ENCODE data around the gene FAM53A. TPM values are rescaled to one million over a fixed set of nuclear protein-coding genes. Genes with fewer than 3 reads are reported as not detected.
A peak's percentile ranks its signal among the peaks of the same experiment; 100 is the strongest.

Gene FAM53A
- total and polyA plus RNA-seq, 7 experiments from 2014 or later, result 1.2 to 3.6 (median 2.1) TPM

GRCh38 chr4:1612278-1613098, 71.6 kb downstream of the FAM53A start:
- Mint-ChIP-seq H3K27ac (peak overlapping the region in 5 of 9 donors; percentile 1 to 84 (median 73)), H3K27me3 (no peaks in the 10 kb centered on the region), H3K36me3 (peaks cover 0 to 12% (median 5%) of the 10 kb centered on the region in 5 donors), H3K4me1 (peaks cover 7 to 46% (median 33%) of the 10 kb centered on the region in 7 donors), H3K9me3 (peaks cover 4 to 24% (median 10%) of the 10 kb centered on the region in 11 donors), H3K4me3 (peak overlapping the region in 1 of 10 donors; percentile 39)
- intact Hi-C loops (cut with micrococcal nuclease), result no loop called here
- Histone ChIP-seq H3K4me3 (ENCODE audit: low read length) (no peak overlapping the region), H3K9me3 (ENCODE audit: control insufficient read depth in 2 of 3, low read length in 3 of 3) (peaks cover 0 to 9% (median 7%) of the 10 kb centered on the region in 3 experiments), H3K36me3 (ENCODE audit: control insufficient read depth in 2 of 3, insufficient read depth in 3 of 3, low read length in 3 of 3) (no peaks in the 10 kb centered on the region), H3K4me1 (ENCODE audit: control insufficient read depth in 2 of 2, insufficient read depth in 2 of 2, low read length in 2 of 2) (peaks cover 0 to 15% of the 10 kb centered on the region in 2 donors), H3K27me3 (ENCODE audit: control insufficient read depth in 2 of 2, insufficient read depth in 2 of 2, low read length in 2 of 2) (no peaks in the 10 kb centered on the region), H3K27ac (ENCODE audit: low read depth, low read length) (no peak overlapping the region)
- POLR2A ChIA-PET, result interaction anchor here (1.2 kb wide), 1 partner anchor 107 kb away, joined by 3 read pairs; no protein-coding TSS in a partner anchor
- DNase-seq (no peak), ATAC-seq (no peak)
- CTCF ChIA-PET, result no interaction called here

- intact Hi-C loops (cut with micrococcal nuclease), result no loop called here
- ChIA-PET POLR2A (no interaction called here), CTCF (interaction anchor here (1.2 kb wide), 1 partner anchor 256 kb away, joined by 3 read pairs; no protein-coding TSS in a partner anchor)
- no peaks in the 10 kb centered on the region for H3K27me3 ChIP-seq (ENCODE audit: control insufficient read depth in 2 of 2, insufficient read depth in 2 of 2, low read length in 2 of 2)
- H3K4me1 ChIP-seq (ENCODE audit: control insufficient read depth in 2 of 2, insufficient read depth in 2 of 2, low read length in 2 of 2), result peaks cover 2 to 16% of the 10 kb centered on the region in 2 donors
- H3K36me3 Mint-ChIP-seq, result peaks cover 0 to 12% (median 5%) of the 10 kb centered on the region in 5 donors
- no peak for ATAC-seq
- peaks cover 0 to 8% (median 7%) of the 10 kb centered on the region in 3 experiments for H3K9me3 ChIP-seq (ENCODE audit: control insufficient read depth in 2 of 3, low read length in 3 of 3)
- peaks cover 0 to 22% (median 10%) of the 10 kb centered on the region in 11 donors for H3K9me3 Mint-ChIP-seq
- H3K36me3 ChIP-seq (ENCODE audit: control insufficient read depth in 2 of 3, insufficient read depth in 3 of 3, low read length in 3 of 3), result no peaks in the 10 kb centered on the region
- DNase-seq, result no peak
- H3K27ac Mint-ChIP-seq, result peak overlapping the region in 2 of 9 donors; percentile 41 to 43
- H3K27me3 Mint-ChIP-seq, result no peaks in the 10 kb centered on the region
- H3K4me3 Mint-ChIP-seq, result no peak overlapping the region
- H3K4me3 ChIP-seq (ENCODE audit: low read length), result no peak overlapping the region
- H3K27ac ChIP-seq (ENCODE audit: low read depth, low read length), result no peak overlapping the region
- peaks cover 7 to 39% (median 29%) of the 10 kb centered on the region in 7 donors for H3K4me1 Mint-ChIP-seq
Measured at GRCh38 chr4:1611501-1611870, 72.6 kb downstream of the FAM53A start.

DNA sequence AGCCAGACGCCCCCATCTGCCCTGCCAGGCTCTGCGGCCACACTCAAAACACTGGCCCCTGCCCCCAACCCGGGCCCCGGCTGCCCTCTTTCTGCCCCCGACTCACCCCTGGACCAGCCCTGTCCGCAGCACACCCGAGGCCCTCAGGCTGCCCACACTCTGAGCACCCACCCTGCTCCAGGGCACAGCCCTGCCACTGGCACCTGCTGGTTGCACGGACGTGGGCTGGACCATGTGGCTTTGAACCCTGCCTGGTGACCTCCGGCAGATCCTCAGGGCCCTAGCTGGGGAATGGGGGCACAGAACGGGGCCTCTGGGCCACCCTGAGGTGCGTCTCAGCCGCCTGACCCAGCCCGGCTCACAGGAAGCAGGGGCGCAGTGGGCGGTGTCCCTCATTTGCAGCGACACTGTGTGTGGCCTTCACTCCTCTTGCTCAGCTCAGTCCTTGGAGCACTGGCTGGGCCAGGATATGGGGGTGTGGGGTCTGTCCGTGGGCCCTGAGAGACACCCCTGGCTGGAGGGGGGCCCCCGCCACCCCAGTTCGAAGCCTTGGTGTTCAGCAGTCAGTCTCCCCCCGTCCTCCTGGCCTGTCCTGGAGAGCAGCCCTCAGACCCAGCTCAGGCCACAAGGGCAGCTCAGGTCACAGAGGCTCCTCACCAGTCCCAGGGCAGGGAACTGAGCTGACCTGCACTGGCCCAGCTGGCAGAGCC, 73.2 kb downstream of the FAM53A start:
- H3K4me1 ChIP-seq (ENCODE audit: control insufficient read depth in 2 of 2, insufficient read depth in 2 of 2, low read length in 2 of 2), result peaks cover 5 to 15% of the 10 kb centered on the region in 2 donors
- Mint-ChIP-seq H3K27me3 (no peaks in the 10 kb centered on the region), H3K27ac (peak overlapping the region in 1 of 9 donors; percentile 41), H3K9me3 (peaks cover 0 to 20% (median 10%) of the 10 kb centered on the region in 11 donors), H3K4me3 (no peak overlapping the region), H3K36me3 (peaks cover 0 to 11% (median 5%) of the 10 kb centered on the region in 5 donors), H3K4me1 (peaks cover 6 to 38% (median 28%) of the 10 kb centered on the region in 7 donors)
- POLR2A ChIA-PET, result no interaction called here
- intact Hi-C loops (cut with micrococcal nuclease), result no loop called here
- DNase-seq (no peak), ATAC-seq (no peak)
- no peaks in the 10 kb centered on the region for H3K36me3 ChIP-seq (ENCODE audit: control insufficient read depth in 2 of 3, insufficient read depth in 3 of 3, low read length in 3 of 3)
- H3K27ac ChIP-seq (ENCODE audit: low read depth, low read length), result no peak overlapping the region
- peaks cover 0 to 8% (median 7%) of the 10 kb centered on the region in 3 experiments for H3K9me3 ChIP-seq (ENCODE audit: control insufficient read depth in 2 of 3, low read length in 3 of 3)
- H3K4me3 ChIP-seq (ENCODE audit: low read length), result no peak overlapping the region
- H3K27me3 ChIP-seq (ENCODE audit: control insufficient read depth in 2 of 2, insufficient read depth in 2 of 2, low read length in 2 of 2), result no peaks in the 10 kb centered on the region
- CTCF ChIA-PET, result interaction anchor here (1.2 kb wide), 1 partner anchor 255 kb away, joined by 3 read pairs; no protein-coding TSS in a partner anchor

DNA sequence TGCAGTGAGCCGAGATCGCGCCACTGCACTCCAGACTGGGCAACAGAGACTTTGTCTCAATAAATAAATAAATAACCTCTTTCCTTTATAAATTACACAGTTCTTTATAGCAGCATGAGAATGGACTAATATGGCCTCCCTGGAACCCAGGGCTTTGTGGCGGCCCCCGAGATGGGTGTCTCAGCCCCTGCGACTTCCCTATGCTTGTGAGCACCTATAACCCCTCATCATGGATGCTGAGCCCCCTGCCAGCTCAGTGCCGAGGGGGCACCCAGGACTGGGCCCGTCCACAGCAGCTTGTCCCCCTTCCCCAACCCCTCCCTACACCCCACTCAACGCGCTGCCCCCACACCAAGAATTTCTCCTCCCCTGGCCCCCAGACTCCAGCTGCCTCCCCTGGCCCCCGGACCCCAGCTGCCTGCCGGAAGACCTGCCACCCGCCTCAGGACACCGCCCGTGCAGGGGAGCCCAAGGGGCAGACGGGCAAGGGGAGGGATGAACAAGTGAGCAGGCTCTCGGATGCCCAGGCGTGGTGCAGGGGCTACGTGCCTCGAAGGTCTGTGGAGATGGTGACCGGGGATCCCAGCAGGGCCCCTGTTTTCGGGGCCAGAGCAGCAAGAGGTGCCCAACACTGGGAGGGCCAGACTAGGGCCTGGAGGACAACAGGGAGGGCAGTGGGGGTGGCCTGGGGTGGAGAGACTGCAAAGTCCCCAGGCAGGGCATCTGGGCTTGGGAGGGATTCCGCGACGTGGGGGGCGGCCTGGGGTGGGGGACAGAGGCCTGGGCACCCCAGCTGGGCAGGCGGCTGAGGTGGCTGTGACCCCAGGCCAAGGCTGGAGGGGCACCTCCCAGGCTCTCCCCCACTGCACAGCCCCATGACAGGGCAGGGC, 74.0 kb downstream of the FAM53A start:
- ChIA-PET POLR2A (no interaction called here), CTCF (no interaction called here)
- peak overlapping the region in 2 of 9 donors; percentile 58 to 76 for H3K27ac Mint-ChIP-seq

GRCh38 chr4:1608821-1609500, 75.2 kb downstream of the FAM53A start:
- ATAC-seq, result no peak
- Mint-ChIP-seq H3K4me1 (peaks cover 0 to 35% (median 15%) of the 10 kb centered on the region in 7 donors), H3K27ac (peak overlapping the region in 4 of 9 donors; percentile 0 to 79 (median 46)), H3K4me3 (no peak overlapping the region), H3K27me3 (no peaks in the 10 kb centered on the region), H3K36me3 (no peaks in the 10 kb centered on the region), H3K9me3 (peaks cover 0 to 7% (median 3%) of the 10 kb centered on the region in 11 donors)
- Histone ChIP-seq H3K36me3 (ENCODE audit: control insufficient read depth in 2 of 3, insufficient read depth in 3 of 3, low read length in 3 of 3) (no peaks in the 10 kb centered on the region), H3K9me3 (ENCODE audit: control insufficient read depth in 2 of 3, low read length in 3 of 3) (no peaks in the 10 kb centered on the region), H3K27me3 (ENCODE audit: control insufficient read depth in 2 of 2, insufficient read depth in 2 of 2, low read length in 2 of 2) (no peaks in the 10 kb centered on the region), H3K4me1 (ENCODE audit: control insufficient read depth in 2 of 2, insufficient read depth in 2 of 2, low read length in 2 of 2) (peaks cover 10 to 25% of the 10 kb centered on the region in 2 donors), H3K27ac (ENCODE audit: low read depth, low read length) (no peak overlapping the region), H3K4me3 (ENCODE audit: low read length) (no peak overlapping the region)
- CTCF ChIA-PET, result no interaction called here
- POLR2A ChIA-PET, result no interaction called here
- DNase-seq, result no peak
- intact Hi-C loops (cut with micrococcal nuclease), result no loop called here

More for the DNA sequence above, 74.0 kb downstream of the FAM53A start:
- no peaks in the 10 kb centered on the region for H3K27me3 ChIP-seq (ENCODE audit: control insufficient read depth in 2 of 2, insufficient read depth in 2 of 2, low read length in 2 of 2)
- H3K36me3 ChIP-seq (ENCODE audit: control insufficient read depth in 2 of 3, insufficient read depth in 3 of 3, low read length in 3 of 3), result no peaks in the 10 kb centered on the region
- H3K27ac ChIP-seq (ENCODE audit: low read depth, low read length), result no peak overlapping the region
- Mint-ChIP-seq H3K27me3 (no peaks in the 10 kb centered on the region), H3K9me3 (peaks cover 0 to 13% (median 9%) of the 10 kb centered on the region in 11 donors), H3K4me1 (peaks cover 4 to 36% (median 20%) of the 10 kb centered on the region in 7 donors), H3K4me3 (no peak overlapping the region), H3K36me3 (peaks cover 0 to 6% (median 4%) of the 10 kb centered on the region in 5 donors)
- no peak for DNase-seq
- ATAC-seq, result no peak
- intact Hi-C loops (cut with micrococcal nuclease), result no loop called here
- H3K4me3 ChIP-seq (ENCODE audit: low read length), result no peak overlapping the region
- H3K4me1 ChIP-seq (ENCODE audit: control insufficient read depth in 2 of 2, insufficient read depth in 2 of 2, low read length in 2 of 2), result peaks cover 5 to 13% of the 10 kb centered on the region in 2 donors
- peaks cover 0 to 5% (median 2%) of the 10 kb centered on the region in 3 experiments for H3K9me3 ChIP-seq (ENCODE audit: control insufficient read depth in 2 of 3, low read length in 3 of 3)

Measured in naive thymus-derived CD4-positive, alpha-beta T cell (primary cell).